SK-N-SH treated with all-trans-retinoic acid at 6 μM for 48 hours (cell line): ENCODE results near the gene ARHGAP10.

Source experiments
- ATAC-seq: fragments of 200-7000 bp; cut with Tn5 transposase; 3 replicates; pipeline ENCODE4 v1.9.1; 2020; ENCODE audit warnings: mild to moderate bottlenecking, moderate library complexity
- ARNTL ChIP-seq: fragments of 450-650 bp; formaldehyde crosslinking; IDR thresholded peaks from 2 replicates; pipeline ENCODE4 v1.5.0; 2020; ENCODE audit warnings: low read depth, mild to moderate bottlenecking, moderate library complexity, borderline replicate concordance
- BACH2 ChIP-seq: fragments of 250-450 bp; sonication (Bioruptor Pico); IDR thresholded peaks from 2 replicates; pipeline ENCODE4 v1.9.0; 2021; ENCODE audit warnings: mild to moderate bottlenecking, borderline replicate concordance
- CREB5 ChIP-seq: fragments of 250-450 bp; sonication (Bioruptor Pico); IDR thresholded peaks from 2 replicates; pipeline ENCODE4 v1.5.1; 2020; ENCODE audit warnings: low read depth, mild to moderate bottlenecking, moderate library complexity
- CSDC2 ChIP-seq: fragments of 250-450 bp; sonication (Bioruptor Pico); IDR thresholded peaks from 2 replicates; pipeline ENCODE4 v1.5.0; 2020; ENCODE audit warnings: mild to moderate bottlenecking, moderate library complexity
- CSRNP3 ChIP-seq: fragments of 250-450 bp; sonication (Bioruptor Pico); IDR thresholded peaks from 2 replicates; pipeline ENCODE4 v1.5.1; 2021; ENCODE audit warnings: mild to moderate bottlenecking, moderate library complexity
- ESRRG ChIP-seq: fragments of 250-450 bp; sonication (Bioruptor Pico); IDR thresholded peaks from 2 replicates; pipeline ENCODE4 v1.6.1; 2021; ENCODE audit warnings: mild to moderate bottlenecking
- GLIS3 ChIP-seq: fragments of 250-450 bp; sonication (Bioruptor Pico); IDR thresholded peaks from 2 replicates; pipeline ENCODE4 v1.5.0; 2020; ENCODE audit warnings: mild to moderate bottlenecking, moderate library complexity
- ISL1 ChIP-seq: fragments of 250-450 bp; sonication (Bioruptor Pico); IDR thresholded peaks from 2 replicates; pipeline ENCODE4 v2.1.2; 2022; ENCODE audit warnings: mild to moderate bottlenecking, moderate library complexity
- OSR1 ChIP-seq: fragments of 250-450 bp; sonication (Bioruptor Pico); IDR thresholded peaks from 2 replicates; pipeline ENCODE4 v1.8.0; 2022; ENCODE audit warnings: moderate library complexity, mild to moderate bottlenecking, inconsistent platforms
- PATZ1 ChIP-seq: fragments of 250-450 bp; sonication (Bioruptor Pico); IDR thresholded peaks from 2 replicates; pipeline ENCODE4 v1.8.0; 2020; ENCODE audit warnings: mild to moderate bottlenecking, moderate library complexity, borderline replicate concordance
- POU6F1 ChIP-seq: fragments of 250-450 bp; sonication (Bioruptor Pico); IDR thresholded peaks from 2 replicates; pipeline ENCODE4 v1.8.0; 2021; ENCODE audit warnings: low read depth, mild to moderate bottlenecking, moderate library complexity, borderline replicate concordance
- RARB ChIP-seq: fragments of 250-450 bp; sonication (Bioruptor Pico); IDR thresholded peaks from 2 replicates; pipeline ENCODE4 v1.8.0; 2021; ENCODE audit warnings: mild to moderate bottlenecking, moderate library complexity
- SNAI2 ChIP-seq: fragments of 250-450 bp; sonication (Bioruptor Pico); IDR thresholded peaks from 2 replicates; pipeline ENCODE4 v1.5.0; 2020; ENCODE audit warnings: mild to moderate bottlenecking, moderate library complexity
- TOX ChIP-seq: fragments of 250-450 bp; sonication (Bioruptor Pico); IDR thresholded peaks from 2 replicates; pipeline ENCODE4 v1.8.0; 2021; ENCODE audit warnings: mild to moderate bottlenecking, moderate library complexity, borderline replicate concordance
- TSHZ2 ChIP-seq: fragments of 250-450 bp; sonication (Bioruptor Pico); IDR thresholded peaks from 2 replicates; pipeline ENCODE4 v1.5.0; 2020; ENCODE audit warnings: mild to moderate bottlenecking, moderate library complexity
- ZFP3 ChIP-seq: fragments of 250-450 bp; sonication (Bioruptor Pico); IDR thresholded peaks from 2 replicates; pipeline ENCODE4 v1.5.0; 2020; ENCODE audit warnings: mild to moderate bottlenecking, moderate library complexity
- ZFP30 ChIP-seq: fragments of 450-650 bp; formaldehyde crosslinking; IDR thresholded peaks from 2 replicates; pipeline ENCODE4 v1.5.0; 2022; ENCODE audit warnings: mild to moderate bottlenecking, moderate library complexity
- ZNF565 ChIP-seq: fragments of 450-650 bp; formaldehyde crosslinking; conservative IDR thresholded peaks from 2 replicates; pipeline ENCODE4 v1.5.0; 2020; ENCODE audit warnings: low read depth, mild to moderate bottlenecking, moderate library complexity
- ZNF70 ChIP-seq: fragments of 450-650 bp; formaldehyde crosslinking; IDR thresholded peaks from 2 replicates; pipeline ENCODE4 v1.5.0; 2020; ENCODE audit warnings: mild to moderate bottlenecking, moderate library complexity
- ZNF8 ChIP-seq: fragments of 450-650 bp; formaldehyde crosslinking; IDR thresholded peaks from 2 replicates; pipeline ENCODE4 v1.5.0; 2020; ENCODE audit warnings: mild to moderate bottlenecking, moderate library complexity

ARHGAP10 gene

GRCh38 chr4:147791341-147791740 is 59.5 kb downstream of the ARHGAP10 start:
- ATAC-seq, result no peak
- TF ChIP-seq OSR1 (no peak), TSHZ2 (no peak), CSRNP3 (CRISPR knock-in tag) (no peak), PATZ1 (no peak), POU6F1 (CRISPR knock-in tag) (no peak), BACH2 (CRISPR knock-in tag) (no peak), ZFP3 (no peak), ISL1 (CRISPR knock-in tag) (no peak), ARNTL (no peak), CREB5 (CRISPR knock-in tag) (no peak), GLIS3 (CRISPR knock-in tag) (no peak), SNAI2 (CRISPR knock-in tag) (no peak), TOX (CRISPR knock-in tag) (no peak), ESRRG (CRISPR knock-in tag) (no peak), ZNF565 (CRISPR knock-in tag) (no peak), ZNF8 (CRISPR knock-in tag) (no peak), ZNF70 (CRISPR knock-in tag) (no peak), ZFP30 (CRISPR knock-in tag) (no peak), CSDC2 (no peak), RARB (CRISPR knock-in tag) (no peak)

- ATAC-seq, result no peak
- TF ChIP-seq ZNF565 (CRISPR knock-in tag) (no peak), CSDC2 (no peak), BACH2 (CRISPR knock-in tag) (no peak), SNAI2 (CRISPR knock-in tag) (no peak), ZNF70 (CRISPR knock-in tag) (no peak), CREB5 (CRISPR knock-in tag) (no peak), CSRNP3 (CRISPR knock-in tag) (no peak), ISL1 (CRISPR knock-in tag) (no peak), ZFP3 (no peak)
Observed at GRCh38 chr4:147791865-147792264, 60.0 kb downstream of the ARHGAP10 start.
